Measurements from ENCODE around the gene C12orf60. TPM values are rescaled to one million over a fixed set of nuclear protein-coding genes. Genes with fewer than 3 reads are reported as not detected.
"Not testable (repeated sequence)": the region's sequence is repeated elsewhere in the genome, so short reads cannot be mapped to it uniquely, and the experiment has no call there.

C12orf60 gene, protein sequence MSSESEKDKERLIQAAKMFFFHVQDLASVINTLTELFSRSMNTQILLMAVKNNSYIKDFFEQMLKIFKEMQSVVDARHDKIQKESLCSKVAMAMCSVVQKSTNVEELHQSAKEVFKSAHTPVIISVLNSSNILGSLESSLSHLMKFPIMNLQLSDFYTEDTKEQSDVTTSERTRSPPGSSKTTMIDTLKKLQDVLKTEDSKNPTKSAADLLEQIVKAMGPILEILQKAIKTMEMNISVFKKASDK
- 0.87 TPM for polyA plus RNA-seq (2013, experiment 1 of 2; ENCODE audit: insufficient read length)
- 0.63 TPM for polyA plus RNA-seq (2013, experiment 2 of 2; ENCODE audit: insufficient read length)

- DNase-seq: peak; percentile 100
Observed at GRCh38 chr12:14803011-14803829, at the start of gene C12orf60, which contains the start of gene WBP11. Gene C12orf60, plus strand, starts transcription at chr12:14803670. Its CDS starts 19,266 bp downstream, at chr12:14822936. Gene WBP11, minus strand, starts transcription at chr12:14803478. Its CDS starts 2,095 bp downstream, at chr12:14801383.

DNA sequence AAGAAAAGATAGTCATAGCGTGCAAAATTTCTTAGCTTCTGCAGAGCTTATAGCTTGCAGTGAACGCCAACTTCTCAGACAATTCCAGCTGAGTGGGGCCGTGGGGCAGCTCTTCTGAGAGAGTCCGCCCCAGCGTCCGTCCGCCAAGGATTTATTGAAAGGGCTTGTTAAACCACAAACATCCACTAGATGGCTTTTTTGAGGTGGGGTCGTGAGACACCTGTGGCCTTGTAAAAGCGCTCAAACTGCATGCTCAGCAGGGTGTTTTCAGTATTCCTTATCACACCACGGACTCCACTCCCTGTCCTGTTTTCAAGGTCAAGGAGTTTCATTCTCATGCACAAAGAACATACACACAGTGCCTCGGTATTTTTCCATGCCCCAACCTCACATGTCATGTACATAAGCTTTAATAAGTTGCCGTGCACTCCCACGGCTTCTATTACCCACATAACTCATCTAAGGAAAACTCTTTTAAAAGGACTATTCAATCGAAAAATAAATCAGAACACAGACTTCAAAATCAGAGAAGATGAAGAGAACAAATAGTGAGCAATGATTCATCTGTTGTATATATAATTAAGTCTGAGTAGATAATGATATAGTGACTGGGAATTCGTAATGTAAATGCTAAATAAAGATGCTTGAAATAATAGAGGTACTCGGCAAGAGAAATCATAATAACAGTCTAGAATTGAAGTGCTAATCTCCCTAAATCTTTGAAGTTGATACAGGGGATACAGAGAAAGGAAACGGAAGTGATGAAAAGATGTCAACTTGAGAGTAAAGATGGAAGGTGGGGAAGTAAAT lies 46.9 kb upstream of the C12orf60 start:
- no peak for DNase-seq

GRCh38 chr12:14759711-14760280 lies 43.7 kb upstream of the C12orf60 start:
- DNase-seq: not testable (repeated sequence)

GRCh38 chr12:14765398-14765797 lies 38.1 kb upstream of the C12orf60 start:
- DNase-seq: no peak

- not testable (repeated sequence) for DNase-seq
Observed at GRCh38 chr12:14766020-14766419, 37.5 kb upstream of the C12orf60 start.

GRCh38 chr12:14766649-14767215 lies 36.7 kb upstream of the C12orf60 start:
- no peak for DNase-seq

GRCh38 chr12:14767617-14768016 lies 35.9 kb upstream of the C12orf60 start:
- no peak for DNase-seq

DNA sequence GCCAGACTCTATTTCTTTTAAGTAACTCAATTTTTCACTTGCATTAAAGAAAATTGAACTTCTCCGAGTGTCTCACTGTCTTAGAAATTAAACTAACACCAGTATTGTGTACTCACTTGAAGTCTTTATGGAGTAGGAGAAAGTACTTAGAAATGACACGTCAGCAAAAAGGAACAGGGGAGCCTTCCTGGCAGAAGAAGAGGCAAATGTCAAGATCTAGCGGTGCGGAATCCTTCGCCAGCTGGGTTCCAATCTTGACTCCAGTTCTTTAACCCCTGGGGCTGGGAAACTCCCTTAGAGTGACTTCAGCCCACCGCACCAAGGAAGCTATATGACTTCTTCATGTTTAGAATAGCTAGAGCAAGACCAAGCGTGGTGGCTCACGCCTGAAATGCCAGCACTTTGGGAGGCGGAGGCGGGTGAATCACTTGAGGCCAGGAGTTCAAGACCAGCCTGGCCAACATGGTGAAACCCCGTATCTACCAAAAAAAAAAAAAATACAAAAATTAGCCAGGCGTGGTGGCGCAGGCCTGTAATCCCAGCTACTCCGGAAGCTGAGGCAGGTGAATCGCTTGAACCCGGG lies 34.6 kb upstream of the C12orf60 start:
- DNase-seq: peak; percentile 15

- DNase-seq: no peak
Observed at GRCh38 chr12:14769466-14769968, 34.0 kb upstream of the C12orf60 start.

DNA sequence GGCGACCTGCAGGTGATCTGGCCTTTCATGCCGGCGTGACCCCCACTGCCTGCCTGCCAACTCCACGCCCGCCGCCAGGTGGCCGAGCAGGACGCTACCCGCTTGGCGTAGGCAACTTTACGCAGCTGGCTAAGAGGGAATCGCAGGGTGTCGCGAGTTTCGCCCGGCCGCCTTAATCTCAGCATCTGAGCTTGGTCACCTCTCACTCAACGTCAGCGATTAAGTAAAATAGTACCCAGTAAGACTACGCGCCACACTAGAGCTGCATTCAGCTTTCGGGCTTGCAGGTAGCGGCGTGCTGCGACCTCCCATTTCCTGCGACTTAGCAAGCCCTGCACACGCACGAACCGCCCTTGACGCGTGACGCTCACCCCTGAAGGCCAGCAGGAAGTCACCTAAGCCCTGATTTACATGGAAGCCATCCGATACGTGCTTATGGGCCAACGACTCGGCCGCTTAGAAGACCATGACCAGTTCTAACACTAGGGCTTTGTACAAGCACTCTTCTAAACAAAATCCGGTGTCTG lies 33.4 kb upstream of the C12orf60 start:
- DNase-seq: peak; percentile 75

DNA sequence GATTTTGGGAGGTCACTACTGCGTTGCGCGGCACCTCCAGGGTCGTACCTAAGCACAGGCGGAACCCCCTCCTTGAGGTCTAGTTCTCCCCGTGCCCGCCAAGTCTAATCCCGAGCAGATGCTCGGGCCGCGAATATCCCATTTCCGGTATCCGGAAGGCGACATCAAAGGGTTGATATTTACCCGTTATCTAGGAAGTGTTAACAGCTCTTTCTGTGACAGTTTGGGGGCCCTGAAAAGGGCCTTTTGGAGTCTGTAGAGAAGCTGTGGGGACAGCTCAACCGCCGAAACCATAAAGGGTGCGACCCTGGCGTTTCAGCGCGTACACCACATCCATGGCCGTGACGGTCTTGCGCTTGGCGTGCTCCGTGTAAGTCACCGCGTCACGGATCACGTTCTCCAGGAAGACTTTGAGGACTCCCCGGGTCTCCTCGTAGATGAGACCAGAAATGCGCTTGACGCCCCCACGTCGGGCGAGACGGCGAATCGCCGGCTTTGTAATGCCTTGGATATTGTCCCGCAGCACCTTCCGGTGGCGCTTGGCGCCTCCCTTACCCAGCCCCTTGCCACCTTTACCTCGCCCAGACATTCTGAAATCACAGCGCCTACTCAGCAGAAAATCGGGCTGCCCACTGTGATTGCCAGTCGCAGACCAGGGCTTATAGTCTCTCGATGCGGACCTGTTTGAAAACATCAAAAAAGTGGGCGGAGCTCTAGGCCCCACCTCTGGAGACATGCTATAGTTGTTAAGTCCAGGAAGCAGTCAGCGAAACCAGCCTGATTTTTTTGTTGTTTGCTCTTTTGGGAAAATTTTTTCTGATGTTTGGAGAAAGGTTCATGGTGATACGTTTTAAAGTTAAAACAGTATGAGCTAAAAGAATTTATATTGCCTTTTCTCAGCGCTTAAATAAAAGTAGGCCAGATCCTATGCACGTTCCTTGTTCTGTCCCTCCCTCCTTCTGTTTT lies 32.7 kb upstream of the C12orf60 start:
- peak; percentile 93 for DNase-seq

DNA sequence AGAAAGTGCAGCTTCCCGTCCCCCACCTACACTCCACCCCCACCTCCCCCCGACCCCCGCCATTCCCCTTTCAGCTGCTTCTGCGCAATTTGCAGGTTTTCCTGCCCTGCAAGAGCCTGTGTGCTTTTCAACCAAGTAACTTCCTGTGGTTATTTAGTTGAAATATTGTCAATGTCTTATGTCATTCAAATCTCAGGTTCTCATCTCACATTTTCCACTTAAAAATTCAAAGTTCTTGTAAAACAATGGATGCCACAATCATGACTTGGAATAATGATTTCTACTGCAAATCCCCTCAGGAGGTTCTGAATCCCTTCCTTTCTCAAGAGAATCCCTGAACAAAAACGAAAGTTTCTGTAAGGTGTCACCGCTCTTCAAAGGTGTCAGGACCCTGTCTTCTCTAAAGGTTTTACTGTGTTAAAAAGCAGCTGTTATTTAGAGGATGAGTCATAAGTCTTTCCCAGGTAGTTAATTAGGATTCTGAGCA lies 31.8 kb upstream of the C12orf60 start:
- DNase-seq: no peak

DNA sequence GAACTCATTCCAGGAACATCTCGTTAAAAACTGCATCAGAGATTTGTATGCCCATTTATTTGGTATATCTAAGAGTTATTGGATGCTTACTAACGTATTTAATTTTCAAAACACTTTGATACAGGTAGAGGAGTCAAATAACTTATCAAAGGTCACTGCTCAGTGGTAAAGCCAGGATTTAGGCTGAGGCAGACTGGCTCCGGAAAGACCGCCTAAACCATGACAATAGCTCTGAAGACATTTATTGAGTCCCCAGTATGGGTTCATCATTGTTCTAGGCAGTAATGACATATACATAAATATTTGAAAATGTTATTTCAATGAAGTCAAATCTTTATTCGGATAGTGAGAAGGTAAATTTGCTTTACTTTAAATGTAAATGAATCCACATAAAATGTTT lies 30.5 kb upstream of the C12orf60 start:
- no peak for DNase-seq

DNA sequence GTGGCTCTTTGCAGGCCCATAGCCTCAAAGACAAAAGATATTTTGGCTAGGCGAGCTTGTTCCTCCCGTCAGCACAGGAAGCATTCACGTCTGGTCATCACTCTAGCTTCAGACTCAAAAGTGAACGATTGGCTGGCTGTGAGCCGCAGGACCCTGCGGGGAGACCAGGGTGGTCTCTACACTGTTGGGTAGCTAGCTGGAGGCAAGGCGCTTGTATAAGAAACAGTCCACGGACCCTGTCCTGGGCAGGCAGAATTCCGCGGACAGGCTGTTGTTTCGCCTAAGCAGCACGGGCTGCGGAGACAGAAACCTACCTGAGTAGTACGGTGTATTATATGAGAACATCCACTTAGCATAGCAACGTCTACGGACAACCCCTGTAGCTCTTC lies 29.8 kb upstream of the C12orf60 start:
- no peak for DNase-seq

- DNase-seq: peak; percentile 96
Observed at GRCh38 chr12:14774074-14774905, 29.2 kb upstream of the C12orf60 start.

- DNase-seq: peak; percentile 73
Observed at GRCh38 chr12:14774906-14775635, 28.4 kb upstream of the C12orf60 start.

DNA sequence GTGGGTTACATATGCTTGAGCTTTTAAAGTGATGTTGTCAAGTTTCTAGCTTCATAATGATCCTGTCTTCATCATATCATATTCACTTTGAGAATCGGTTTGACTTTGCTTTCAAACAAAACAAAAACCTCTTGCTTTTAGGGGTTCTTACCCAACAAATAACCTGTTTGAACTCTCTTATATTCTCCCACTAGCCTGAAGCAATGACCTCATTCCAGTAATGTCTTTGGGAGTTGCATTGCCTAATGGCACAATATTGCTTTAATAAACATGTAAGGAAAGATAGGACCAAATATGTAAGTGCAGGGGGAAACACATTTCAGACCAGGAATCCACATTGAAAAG lies 27.9 kb upstream of the C12orf60 start:
- DNase-seq: peak; percentile 60
